PC-3 (cell line): ENCODE data around the gene FMNL2.

ENCODE experiments used
- EZH2 ChIP-seq: fragments of 300-600 bp; sonication (generic); IDR thresholded peaks from one replicate; pipeline ENCODE4 v1.6.1; 2017; ENCODE audit warnings: antibody characterized with exemption, mild to moderate bottlenecking, low read length; ENCODE audit not compliant: unreplicated experiment
- EZH2phosphoT487 ChIP-seq: fragments of 300-600 bp; sonication (generic); IDR thresholded peaks from 2 replicates; pipeline ENCODE4 v1.6.1; 2018; ENCODE audit warnings: mild to moderate bottlenecking, antibody characterized with exemption, low read length, borderline replicate concordance
- TF ChIP-seq, protein P1 (sequence below): fragments of 300-600 bp; sonication (generic); conservative IDR thresholded peaks from 2 replicates; pipeline ENCODE4 v1.5.1; 2017; ENCODE audit warnings: antibody characterized with exemption, low read depth, mild to moderate bottlenecking, low read length

DNA sequence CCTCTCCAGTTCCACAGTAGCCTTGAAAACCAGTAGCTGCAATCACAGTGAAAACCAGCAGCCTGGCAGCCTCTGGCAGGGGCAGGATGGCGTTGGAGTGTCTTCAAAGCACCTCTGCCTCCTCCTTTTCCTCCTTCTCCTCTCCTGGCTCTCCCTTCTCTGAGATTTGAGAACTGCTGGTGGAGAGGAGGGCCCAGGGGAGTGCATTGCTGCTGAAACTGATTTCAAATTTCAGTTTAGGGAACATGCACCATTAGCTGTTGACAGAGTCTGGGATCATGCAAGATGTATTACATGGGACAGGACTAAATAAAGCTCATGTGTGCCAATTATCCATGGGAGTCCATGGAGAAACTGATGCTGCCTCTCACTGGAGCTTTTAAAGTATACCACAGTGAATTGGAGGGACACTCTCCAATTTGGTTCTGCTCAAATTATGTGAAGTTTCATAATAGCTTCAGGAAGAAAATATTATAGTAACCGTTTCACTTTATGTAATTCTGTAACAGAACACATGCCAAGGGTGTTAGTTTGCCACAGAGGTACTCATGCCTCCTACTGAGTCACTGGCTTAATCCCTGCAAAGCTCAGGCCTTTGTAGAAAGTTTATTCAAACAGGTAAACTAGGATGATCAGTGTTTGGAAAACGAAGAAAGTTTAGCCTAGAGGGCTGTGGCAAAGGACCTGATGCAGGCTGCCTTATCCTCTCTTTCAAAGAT lies 236.2 kb downstream of the FMNL2 start:
- TF ChIP-seq, protein P1, sequence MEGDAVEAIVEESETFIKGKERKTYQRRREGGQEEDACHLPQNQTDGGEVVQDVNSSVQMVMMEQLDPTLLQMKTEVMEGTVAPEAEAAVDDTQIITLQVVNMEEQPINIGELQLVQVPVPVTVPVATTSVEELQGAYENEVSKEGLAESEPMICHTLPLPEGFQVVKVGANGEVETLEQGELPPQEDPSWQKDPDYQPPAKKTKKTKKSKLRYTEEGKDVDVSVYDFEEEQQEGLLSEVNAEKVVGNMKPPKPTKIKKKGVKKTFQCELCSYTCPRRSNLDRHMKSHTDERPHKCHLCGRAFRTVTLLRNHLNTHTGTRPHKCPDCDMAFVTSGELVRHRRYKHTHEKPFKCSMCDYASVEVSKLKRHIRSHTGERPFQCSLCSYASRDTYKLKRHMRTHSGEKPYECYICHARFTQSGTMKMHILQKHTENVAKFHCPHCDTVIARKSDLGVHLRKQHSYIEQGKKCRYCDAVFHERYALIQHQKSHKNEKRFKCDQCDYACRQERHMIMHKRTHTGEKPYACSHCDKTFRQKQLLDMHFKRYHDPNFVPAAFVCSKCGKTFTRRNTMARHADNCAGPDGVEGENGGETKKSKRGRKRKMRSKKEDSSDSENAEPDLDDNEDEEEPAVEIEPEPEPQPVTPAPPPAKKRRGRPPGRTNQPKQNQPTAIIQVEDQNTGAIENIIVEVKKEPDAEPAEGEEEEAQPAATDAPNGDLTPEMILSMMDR = no peak
- TF ChIP-seq EZH2 (no peak), EZH2phosphoT487 (no peak)
